LNCaP clone FGC (cell line): Measurements from ENCODE around the gene COL21A1.

Experiments
- DNase-seq: peaks from one replicate; pipeline ENCODE4 v3.0.0-alpha.2; 2011; ENCODE audit warnings: low read depth
- H3K4me3 ChIP-seq: 2 replicates; pipeline ENCODE4 v1.5.1; 2011; ENCODE audit warnings: mild to moderate bottlenecking, low read depth, low read length, control low read depth
- TF ChIP-seq, protein P1 (sequence below): IDR thresholded peaks from 2 replicates; pipeline ENCODE4 v1.5.1; 2012; ENCODE audit warnings: mild to moderate bottlenecking; ENCODE audit not compliant: control insufficient read depth, insufficient read depth; ENCODE audit errors: extremely low read depth

The COL21A1 gene

GRCh38 chr6:56227071-56227879, 20.1 kb downstream of the COL21A1 start:
- DNase-seq: no peak
- TF ChIP-seq, protein P1, sequence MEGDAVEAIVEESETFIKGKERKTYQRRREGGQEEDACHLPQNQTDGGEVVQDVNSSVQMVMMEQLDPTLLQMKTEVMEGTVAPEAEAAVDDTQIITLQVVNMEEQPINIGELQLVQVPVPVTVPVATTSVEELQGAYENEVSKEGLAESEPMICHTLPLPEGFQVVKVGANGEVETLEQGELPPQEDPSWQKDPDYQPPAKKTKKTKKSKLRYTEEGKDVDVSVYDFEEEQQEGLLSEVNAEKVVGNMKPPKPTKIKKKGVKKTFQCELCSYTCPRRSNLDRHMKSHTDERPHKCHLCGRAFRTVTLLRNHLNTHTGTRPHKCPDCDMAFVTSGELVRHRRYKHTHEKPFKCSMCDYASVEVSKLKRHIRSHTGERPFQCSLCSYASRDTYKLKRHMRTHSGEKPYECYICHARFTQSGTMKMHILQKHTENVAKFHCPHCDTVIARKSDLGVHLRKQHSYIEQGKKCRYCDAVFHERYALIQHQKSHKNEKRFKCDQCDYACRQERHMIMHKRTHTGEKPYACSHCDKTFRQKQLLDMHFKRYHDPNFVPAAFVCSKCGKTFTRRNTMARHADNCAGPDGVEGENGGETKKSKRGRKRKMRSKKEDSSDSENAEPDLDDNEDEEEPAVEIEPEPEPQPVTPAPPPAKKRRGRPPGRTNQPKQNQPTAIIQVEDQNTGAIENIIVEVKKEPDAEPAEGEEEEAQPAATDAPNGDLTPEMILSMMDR: no peak

DNA sequence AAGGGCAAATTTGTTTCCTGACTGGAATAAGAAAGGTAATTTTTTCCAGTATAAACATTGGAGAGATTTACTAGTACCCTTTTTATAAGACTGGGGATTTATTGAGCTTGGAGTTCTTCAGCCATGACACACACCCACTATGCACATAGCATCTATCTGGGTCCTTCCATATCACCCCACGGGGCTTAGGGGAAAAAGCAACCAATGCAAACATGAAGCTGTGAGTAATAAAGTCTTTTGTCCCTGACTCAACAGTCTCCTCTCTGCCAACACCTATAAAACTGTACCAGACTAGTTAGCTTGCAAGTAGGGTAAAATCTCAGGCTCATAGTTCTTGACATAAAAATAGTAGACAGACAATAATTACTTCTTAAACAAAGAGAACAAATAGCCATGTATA, 23.4 kb downstream of the COL21A1 start:
- TF ChIP-seq, protein P1: no peak

More at GRCh38 chr6:56227071-56227879, 20.1 kb downstream of the COL21A1 start:
- H3K4me3 ChIP-seq: no peak overlapping the region

GRCh38 chr6:56222499-56222898, 24.9 kb downstream of the COL21A1 start:
- H3K4me3 ChIP-seq: no peak overlapping the region
- TF ChIP-seq, protein P1: no peak
- DNase-seq: no peak

More for the DNA sequence above, 23.4 kb downstream of the COL21A1 start:
- DNase-seq: peak; percentile 0
- no peak overlapping the region for H3K4me3 ChIP-seq

DNA sequence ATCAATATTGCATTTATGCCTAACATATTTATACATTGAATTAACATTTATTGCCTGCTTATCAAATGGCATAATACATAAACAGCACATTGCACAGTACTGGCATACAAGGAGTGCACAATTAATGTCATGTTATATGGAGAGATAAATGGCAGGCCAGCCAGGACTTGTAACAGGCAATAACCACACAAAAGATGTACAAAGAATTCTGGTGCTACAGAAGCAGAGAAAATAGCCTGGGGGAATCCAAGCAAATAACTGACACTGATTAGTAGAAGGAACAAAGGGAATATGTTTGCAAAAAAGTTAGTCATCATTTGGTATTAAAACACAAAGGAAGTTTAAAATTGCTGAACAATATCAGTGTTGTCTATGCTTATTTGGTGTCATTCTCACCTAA, 27.3 kb downstream of the COL21A1 start:
- no peak for DNase-seq
- H3K4me3 ChIP-seq: no peak overlapping the region
- TF ChIP-seq, protein P1: no peak

DNA sequence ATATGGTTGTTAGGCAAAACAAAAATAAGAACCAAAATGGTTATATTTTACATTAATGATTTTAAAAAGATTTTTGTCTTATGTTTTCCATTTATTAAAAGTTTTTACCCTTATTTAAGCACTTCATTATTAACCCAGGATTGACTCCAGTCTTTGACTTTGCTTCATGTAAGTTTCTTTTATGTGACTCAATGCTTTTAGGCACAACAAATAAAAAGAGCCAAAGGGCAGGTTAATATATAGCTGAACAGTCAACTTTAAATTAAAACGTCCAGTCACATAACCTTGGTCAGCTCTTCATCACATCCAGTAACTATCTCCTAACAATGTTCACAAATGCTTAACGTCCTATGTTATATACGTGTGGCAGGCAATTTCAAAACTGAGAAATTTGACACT, 32.7 kb downstream of the COL21A1 start:
- no peak for DNase-seq
- TF ChIP-seq, protein P1: no peak
- no peak overlapping the region for H3K4me3 ChIP-seq

GRCh38 chr6:56214041-56214702, 33.2 kb downstream of the COL21A1 start:
- no peak for DNase-seq
- TF ChIP-seq, protein P1: no peak
- no peak overlapping the region for H3K4me3 ChIP-seq
